ENCODE measurements around the gene TSPO. TPM values are rescaled to one million over a fixed set of nuclear protein-coding genes. Genes with fewer than 3 reads are reported as not detected.
A peak's percentile ranks its signal among the peaks of the same experiment; 100 is the strongest.
"Not testable (repeated sequence)": the region's sequence is repeated elsewhere in the genome, so short reads cannot be mapped to it uniquely, and the experiment has no call there.

TSPO gene
- total RNA-seq (2021; fragmentation: NEBNext Ultra II Directional; extraction: Animal tissue kit (Norgen Biotek cat#: 25700)) = 100 to 1,000 TPM; 325 to 442 (median 361) TPM
- long read RNA-seq, transcript TSPO-206 (3 exons, 636 nt) = minor isoform, 19 of 765 reads
- long read RNA-seq, transcript TSPO-203 (4 exons, 1,075 nt) = minor isoform, 13 of 765 reads
- long read RNA-seq, transcript TSPO-202 (4 exons, 881 nt) = major isoform, 644 of 765 reads
- long read RNA-seq, partial matches to known transcripts = 78 of 765 reads
- long read RNA-seq, other reads (novel, unspliced or antisense) = 9 of 765 reads

- no peaks in the 10 kb centered on the region for H3K36me3 Mint-ChIP-seq (ENCODE audit: low read depth)
- peak within 1 kb of the TSS; percentile 79 for H3K27ac Mint-ChIP-seq
Measured at GRCh38 chr22:43151251-43152002, at the start of gene TSPO. TSS of gene TSPO (plus strand) at chr22:43151559. CDS start at chr22:43159239, 7,680 bp downstream.

DNA sequence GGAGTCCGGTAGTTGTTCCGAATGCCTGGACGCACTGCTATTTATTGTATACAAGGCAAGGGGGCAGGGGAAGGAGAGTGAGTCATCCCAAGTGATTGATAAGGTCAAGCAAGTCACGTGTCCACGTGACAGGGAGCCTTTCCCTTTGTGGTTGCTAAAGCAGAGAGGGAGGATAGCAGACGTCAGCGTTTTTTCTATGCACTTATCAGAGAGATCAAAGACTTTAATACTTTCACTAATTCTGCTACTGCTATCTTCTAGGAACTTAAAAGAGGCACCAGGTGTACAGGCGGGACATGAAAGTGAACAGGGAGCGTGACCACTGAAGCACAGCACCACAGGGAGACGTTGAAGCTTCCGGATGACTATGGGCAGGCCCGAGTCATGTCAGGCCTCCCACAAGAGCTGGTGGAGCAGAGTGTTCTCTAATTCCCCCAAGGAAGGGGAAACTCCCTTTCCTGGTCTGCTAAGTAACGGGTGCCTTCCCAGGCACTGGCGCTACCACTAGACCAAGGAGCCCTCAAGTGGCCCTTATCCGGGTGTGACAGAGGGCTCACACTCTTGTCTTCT is 47.2 kb upstream of the TSPO start:
- not testable (repeated sequence) for H3K27me3 Mint-ChIP-seq (ENCODE audit: insufficient read depth); H3K9me3 Mint-ChIP-seq; H3K36me3 Mint-ChIP-seq (ENCODE audit: low read depth); H3K27ac Mint-ChIP-seq; DNase-seq; H3K4me1 Mint-ChIP-seq (ENCODE audit: low read depth); H3K4me3 Mint-ChIP-seq

More at GRCh38 chr22:43151251-43152002, at the start of gene TSPO:
- Mint-ChIP-seq H3K27me3 (ENCODE audit: insufficient read depth) (peaks cover 3% of the 10 kb centered on the region; the same call in 1 of the 2 replicates), H3K4me1 (ENCODE audit: low read depth) (peaks cover 12% of the 10 kb centered on the region), H3K9me3 (no peaks in the 10 kb centered on the region), H3K4me3 (peak within 1 kb of the TSS; percentile 92)
- DNase-seq = peak; percentile 34
- TF ChIP-seq, protein P1, sequence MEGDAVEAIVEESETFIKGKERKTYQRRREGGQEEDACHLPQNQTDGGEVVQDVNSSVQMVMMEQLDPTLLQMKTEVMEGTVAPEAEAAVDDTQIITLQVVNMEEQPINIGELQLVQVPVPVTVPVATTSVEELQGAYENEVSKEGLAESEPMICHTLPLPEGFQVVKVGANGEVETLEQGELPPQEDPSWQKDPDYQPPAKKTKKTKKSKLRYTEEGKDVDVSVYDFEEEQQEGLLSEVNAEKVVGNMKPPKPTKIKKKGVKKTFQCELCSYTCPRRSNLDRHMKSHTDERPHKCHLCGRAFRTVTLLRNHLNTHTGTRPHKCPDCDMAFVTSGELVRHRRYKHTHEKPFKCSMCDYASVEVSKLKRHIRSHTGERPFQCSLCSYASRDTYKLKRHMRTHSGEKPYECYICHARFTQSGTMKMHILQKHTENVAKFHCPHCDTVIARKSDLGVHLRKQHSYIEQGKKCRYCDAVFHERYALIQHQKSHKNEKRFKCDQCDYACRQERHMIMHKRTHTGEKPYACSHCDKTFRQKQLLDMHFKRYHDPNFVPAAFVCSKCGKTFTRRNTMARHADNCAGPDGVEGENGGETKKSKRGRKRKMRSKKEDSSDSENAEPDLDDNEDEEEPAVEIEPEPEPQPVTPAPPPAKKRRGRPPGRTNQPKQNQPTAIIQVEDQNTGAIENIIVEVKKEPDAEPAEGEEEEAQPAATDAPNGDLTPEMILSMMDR (IDR thresholded peaks at IDR 0.05) = no peak; the same call in 1 of the 2 replicates

DNA sequence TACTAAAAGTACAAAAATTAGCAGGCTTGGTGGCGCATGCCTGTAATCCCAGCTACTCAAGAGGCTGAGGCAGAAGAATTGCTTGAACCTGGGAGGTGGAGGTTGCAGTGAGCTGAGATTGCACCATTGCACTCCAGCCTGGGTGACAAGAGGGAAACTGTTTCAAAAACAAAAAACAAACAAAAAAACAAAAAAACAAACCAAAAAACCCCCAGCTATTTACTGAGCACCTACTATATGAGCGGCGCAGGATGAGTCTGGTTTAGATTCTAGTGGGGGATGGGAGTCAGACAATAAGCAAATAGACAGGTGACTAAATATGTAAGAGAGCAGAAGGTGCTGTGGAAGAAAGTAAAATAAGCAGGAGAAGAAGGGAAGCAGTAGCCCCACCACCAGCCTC is 46.4 kb upstream of the TSPO start:
- DNase-seq = not testable (repeated sequence)

DNA sequence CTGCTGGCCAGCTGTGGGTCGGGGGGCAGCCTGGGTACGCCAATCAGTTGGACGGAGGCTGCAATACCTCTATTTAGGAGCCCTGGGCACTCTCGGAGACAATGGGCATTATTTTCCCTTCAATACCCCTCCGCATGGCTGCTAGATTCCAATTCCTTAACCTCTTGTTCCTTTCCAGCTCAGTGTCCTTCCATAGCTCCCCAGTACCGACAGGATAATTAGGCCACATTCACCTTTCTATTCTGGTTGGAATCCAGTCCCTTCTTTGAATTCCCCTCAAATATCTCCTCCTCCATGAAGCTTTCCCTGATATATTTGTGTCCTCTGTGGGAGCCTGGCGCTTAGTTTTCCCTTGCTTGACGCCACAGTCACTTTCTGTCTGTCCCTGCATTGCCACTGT is 45.1 kb upstream of the TSPO start:
- no peak for DNase-seq
- H3K36me3 Mint-ChIP-seq (ENCODE audit: low read depth) = no peaks in the 10 kb centered on the region
- H3K27me3 Mint-ChIP-seq (ENCODE audit: insufficient read depth) = peaks cover 12% of the 10 kb centered on the region
- no peaks in the 10 kb centered on the region for H3K9me3 Mint-ChIP-seq
- H3K27ac Mint-ChIP-seq = no peak overlapping the region
- H3K4me3 Mint-ChIP-seq = no peak overlapping the region
- H3K4me1 Mint-ChIP-seq (ENCODE audit: low read depth) = no peaks in the 10 kb centered on the region
- TF ChIP-seq, protein P1 (IDR thresholded peaks at IDR 0.05) = no peak

More for the DNA sequence above, 46.4 kb upstream of the TSPO start:
- H3K27ac Mint-ChIP-seq; H3K27me3 Mint-ChIP-seq (ENCODE audit: insufficient read depth); H3K4me3 Mint-ChIP-seq; H3K4me1 Mint-ChIP-seq (ENCODE audit: low read depth); H3K36me3 Mint-ChIP-seq (ENCODE audit: low read depth); H3K9me3 Mint-ChIP-seq: not testable (repeated sequence)

DNA sequence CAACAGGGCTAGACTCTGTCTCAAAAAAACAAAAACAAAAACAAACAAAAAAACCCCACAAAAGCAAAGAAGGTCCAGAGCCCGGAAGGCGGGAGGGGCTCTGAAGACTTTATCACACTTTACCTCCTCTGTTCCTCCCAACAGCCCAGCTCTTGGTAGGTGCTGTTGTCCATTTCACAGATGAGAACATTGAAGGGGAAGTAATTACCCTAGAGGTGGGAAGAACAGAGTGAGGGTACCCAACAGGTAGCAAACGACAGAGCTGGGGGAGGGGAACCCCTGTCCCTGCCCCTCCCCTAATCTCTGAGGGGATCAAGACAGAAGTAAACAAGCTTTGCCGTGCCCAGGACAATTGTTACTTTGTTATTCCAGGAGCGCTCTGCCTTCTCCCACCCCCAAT is 41.8 kb upstream of the TSPO start:
- TF ChIP-seq, protein P1 (IDR thresholded peaks at IDR 0.05) = no peak
- Mint-ChIP-seq H3K27me3 (ENCODE audit: insufficient read depth) (peaks cover 32% of the 10 kb centered on the region), H3K9me3 (no peaks in the 10 kb centered on the region), H3K36me3 (ENCODE audit: low read depth) (no peaks in the 10 kb centered on the region), H3K4me1 (ENCODE audit: low read depth) (no peaks in the 10 kb centered on the region), H3K27ac (no peak overlapping the region), H3K4me3 (no peak overlapping the region)
- DNase-seq = no peak

GRCh38 chr22:43109921-43110443 is 41.4 kb upstream of the TSPO start:
- DNase-seq = no peak
- no peaks in the 10 kb centered on the region for H3K36me3 Mint-ChIP-seq (ENCODE audit: low read depth)
- peaks cover 32% of the 10 kb centered on the region for H3K27me3 Mint-ChIP-seq (ENCODE audit: insufficient read depth)

More at GRCh38 chr22:43109921-43110443, 41.4 kb upstream of the TSPO start:
- Mint-ChIP-seq H3K4me1 (ENCODE audit: low read depth) (no peaks in the 10 kb centered on the region), H3K4me3 (peak overlapping the region; percentile 76), H3K9me3 (no peaks in the 10 kb centered on the region), H3K27ac (no peak overlapping the region)
- TF ChIP-seq, protein P1 (IDR thresholded peaks at IDR 0.05) = no peak
